HL-60 (cell line): ENCODE results near the gene ADD2.

Experiments
- GABPA ChIP-seq: IDR thresholded peaks from 2 replicates; pipeline ENCODE4 v1.6.1; 2012; ENCODE audit warnings: low read depth
- POLR2AphosphoS5 ChIP-seq: IDR thresholded peaks from 2 replicates; pipeline ENCODE4 v1.6.1; 2012; ENCODE audit warnings: low read depth
- SPI1 ChIP-seq: IDR thresholded peaks from 2 replicates; pipeline ENCODE4 v1.6.1; 2012; ENCODE audit warnings: low read depth, mild to moderate bottlenecking, borderline replicate concordance
- TF ChIP-seq, protein P1 (sequence below): IDR thresholded peaks from one replicate; pipeline ENCODE4 v1.5.1; 2011; ENCODE audit warnings: low read length, control low read depth, inconsistent platforms; ENCODE audit not compliant: insufficient read depth
- TF ChIP-seq, protein P2 (sequence below): IDR thresholded peaks from 2 replicates; pipeline ENCODE4 v1.6.1; 2012; ENCODE audit warnings: low read depth; ENCODE audit not compliant: insufficient replicate concordance

DNA sequence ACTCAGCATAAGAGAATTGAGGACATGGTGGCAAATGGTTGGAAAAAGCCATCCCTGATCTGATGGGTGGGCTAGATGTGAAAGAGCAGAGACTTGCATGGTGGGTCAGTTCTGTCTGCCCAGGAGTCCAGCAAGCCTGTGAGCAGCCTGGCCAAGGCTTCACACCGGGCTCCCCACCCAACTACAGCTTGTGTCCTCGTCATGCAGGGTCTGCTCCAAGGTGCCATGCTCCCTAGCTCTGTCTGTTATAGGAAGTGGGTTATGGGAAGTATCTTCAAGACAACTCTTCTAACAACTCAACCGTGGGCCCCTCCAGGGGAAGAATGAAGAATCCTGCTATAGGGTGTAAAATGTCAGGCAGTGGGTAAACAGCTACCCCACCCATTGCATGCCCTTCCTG, 97.4 kb downstream of the ADD2 start:
- TF ChIP-seq POLR2AphosphoS5 (no peak), GABPA (no peak), SPI1 (no peak)
- TF ChIP-seq, protein P1, sequence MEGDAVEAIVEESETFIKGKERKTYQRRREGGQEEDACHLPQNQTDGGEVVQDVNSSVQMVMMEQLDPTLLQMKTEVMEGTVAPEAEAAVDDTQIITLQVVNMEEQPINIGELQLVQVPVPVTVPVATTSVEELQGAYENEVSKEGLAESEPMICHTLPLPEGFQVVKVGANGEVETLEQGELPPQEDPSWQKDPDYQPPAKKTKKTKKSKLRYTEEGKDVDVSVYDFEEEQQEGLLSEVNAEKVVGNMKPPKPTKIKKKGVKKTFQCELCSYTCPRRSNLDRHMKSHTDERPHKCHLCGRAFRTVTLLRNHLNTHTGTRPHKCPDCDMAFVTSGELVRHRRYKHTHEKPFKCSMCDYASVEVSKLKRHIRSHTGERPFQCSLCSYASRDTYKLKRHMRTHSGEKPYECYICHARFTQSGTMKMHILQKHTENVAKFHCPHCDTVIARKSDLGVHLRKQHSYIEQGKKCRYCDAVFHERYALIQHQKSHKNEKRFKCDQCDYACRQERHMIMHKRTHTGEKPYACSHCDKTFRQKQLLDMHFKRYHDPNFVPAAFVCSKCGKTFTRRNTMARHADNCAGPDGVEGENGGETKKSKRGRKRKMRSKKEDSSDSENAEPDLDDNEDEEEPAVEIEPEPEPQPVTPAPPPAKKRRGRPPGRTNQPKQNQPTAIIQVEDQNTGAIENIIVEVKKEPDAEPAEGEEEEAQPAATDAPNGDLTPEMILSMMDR, result no peak
- TF ChIP-seq, protein P2, sequence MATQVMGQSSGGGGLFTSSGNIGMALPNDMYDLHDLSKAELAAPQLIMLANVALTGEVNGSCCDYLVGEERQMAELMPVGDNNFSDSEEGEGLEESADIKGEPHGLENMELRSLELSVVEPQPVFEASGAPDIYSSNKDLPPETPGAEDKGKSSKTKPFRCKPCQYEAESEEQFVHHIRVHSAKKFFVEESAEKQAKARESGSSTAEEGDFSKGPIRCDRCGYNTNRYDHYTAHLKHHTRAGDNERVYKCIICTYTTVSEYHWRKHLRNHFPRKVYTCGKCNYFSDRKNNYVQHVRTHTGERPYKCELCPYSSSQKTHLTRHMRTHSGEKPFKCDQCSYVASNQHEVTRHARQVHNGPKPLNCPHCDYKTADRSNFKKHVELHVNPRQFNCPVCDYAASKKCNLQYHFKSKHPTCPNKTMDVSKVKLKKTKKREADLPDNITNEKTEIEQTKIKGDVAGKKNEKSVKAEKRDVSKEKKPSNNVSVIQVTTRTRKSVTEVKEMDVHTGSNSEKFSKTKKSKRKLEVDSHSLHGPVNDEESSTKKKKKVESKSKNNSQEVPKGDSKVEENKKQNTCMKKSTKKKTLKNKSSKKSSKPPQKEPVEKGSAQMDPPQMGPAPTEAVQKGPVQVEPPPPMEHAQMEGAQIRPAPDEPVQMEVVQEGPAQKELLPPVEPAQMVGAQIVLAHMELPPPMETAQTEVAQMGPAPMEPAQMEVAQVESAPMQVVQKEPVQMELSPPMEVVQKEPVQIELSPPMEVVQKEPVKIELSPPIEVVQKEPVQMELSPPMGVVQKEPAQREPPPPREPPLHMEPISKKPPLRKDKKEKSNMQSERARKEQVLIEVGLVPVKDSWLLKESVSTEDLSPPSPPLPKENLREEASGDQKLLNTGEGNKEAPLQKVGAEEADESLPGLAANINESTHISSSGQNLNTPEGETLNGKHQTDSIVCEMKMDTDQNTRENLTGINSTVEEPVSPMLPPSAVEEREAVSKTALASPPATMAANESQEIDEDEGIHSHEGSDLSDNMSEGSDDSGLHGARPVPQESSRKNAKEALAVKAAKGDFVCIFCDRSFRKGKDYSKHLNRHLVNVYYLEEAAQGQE, result no peak
